Smooth muscle cell (in vitro differentiated cells): Measurements from ENCODE around the gene UGT2B10. TPM values are rescaled to one million over a fixed set of nuclear protein-coding genes. Genes with fewer than 3 reads are reported as not detected.

Source experiments
- DNase-seq: peaks from one replicate; lab custom pipeline; 2025; ENCODE audit not compliant: unreplicated experiment; lab: John Stamatoyannopoulos, UW
- H2AFZ ChIP-seq: fragments of 200-600 bp; sonication (generic); 2 replicates; pipeline ENCODE4 v1.6.0; 2016; ENCODE audit warnings: antibody characterized with exemption, low read depth, mild to moderate bottlenecking
- H3F3A ChIP-seq: fragments of 200-600 bp; sonication (generic); 2 replicates; pipeline ENCODE4 v1.6.0; 2017; ENCODE audit warnings: antibody characterized with exemption, low read depth
- H3K27ac ChIP-seq: fragments of 200-600 bp; sonication (generic); 2 replicates; pipeline ENCODE4 v1.5.1; 2016; ENCODE audit warnings: low read depth, mild to moderate bottlenecking
- H3K27me3 ChIP-seq: fragments of 200-600 bp; sonication (generic); 2 replicates; pipeline ENCODE4 v1.6.1; 2016; ENCODE audit warnings: low read depth, mild to moderate bottlenecking
- H3K36me3 ChIP-seq: fragments of 200-600 bp; sonication (generic); 2 replicates; pipeline ENCODE4 v1.5.1; 2016; ENCODE audit warnings: low read depth
- H3K4me1 ChIP-seq: fragments of 200-600 bp; sonication (generic); 2 replicates; pipeline ENCODE4 v1.5.1; 2016; ENCODE audit warnings: low read depth
- H3K4me2 ChIP-seq: fragments of 200-600 bp; sonication (generic); 2 replicates; pipeline ENCODE4 v1.6.0; 2016; ENCODE audit warnings: mild to moderate bottlenecking
- H3K4me3 ChIP-seq: fragments of 200-600 bp; sonication (generic); 2 replicates; pipeline ENCODE4 v1.5.1; 2016; ENCODE audit warnings: mild to moderate bottlenecking
- H3K79me2 ChIP-seq: fragments of 200-600 bp; sonication (generic); 2 replicates; pipeline ENCODE4 v1.6.0; 2016; ENCODE audit warnings: low read depth, mild to moderate bottlenecking
- H3K9ac ChIP-seq: fragments of 200-600 bp; sonication (generic); 2 replicates; pipeline ENCODE4 v1.6.0; 2016; ENCODE audit warnings: low read depth
- H3K9me3 ChIP-seq: fragments of 200-600 bp; sonication (generic); replicated peaks from 2 replicates; pipeline ENCODE4 v1.5.1; 2016; ENCODE audit warnings: low read depth
- H4K20me1 ChIP-seq: fragments of 200-600 bp; sonication (generic); 2 replicates; pipeline ENCODE4 v1.6.0; 2016; ENCODE audit warnings: low read depth
- WGBS: methylation state at CpG from one replicate; pipeline ENCODE4 v1.1.7; 2016; ENCODE audit warnings: low lambda C conversion rate; 5-methylcytosine and 5-hydroxymethylcytosine counted together
- polyA plus RNA-seq: library from polyadenylated mRNA; unstranded; fragments of >200 nt; fragmentation: Nextera tagmentation; extraction: Ambion mirVana; gene quantifications from 2 replicates; pipeline ENCODE4 v1.2.1, GENCODE V29; 2016
- total RNA-seq: library from RNA; depleted of rRNA; stranded (reverse); fragments of >200 nt; gene quantifications from 2 replicates; pipeline ENCODE4 v1.2.3, GENCODE V29; 2014
- TF ChIP-seq, protein P1 (sequence below): fragments of 200-600 bp; sonication (generic); IDR thresholded peaks from 2 replicates; pipeline ENCODE4 v1.5.1; 2017; ENCODE audit warnings: borderline replicate concordance, mild to moderate bottlenecking, antibody characterized with exemption; ENCODE audit not compliant: insufficient read depth, poor library complexity, severe bottlenecking

UGT2B10 gene
- total and polyA plus RNA-seq, 2 experiments from 2014 or later, result not detected

DNA sequence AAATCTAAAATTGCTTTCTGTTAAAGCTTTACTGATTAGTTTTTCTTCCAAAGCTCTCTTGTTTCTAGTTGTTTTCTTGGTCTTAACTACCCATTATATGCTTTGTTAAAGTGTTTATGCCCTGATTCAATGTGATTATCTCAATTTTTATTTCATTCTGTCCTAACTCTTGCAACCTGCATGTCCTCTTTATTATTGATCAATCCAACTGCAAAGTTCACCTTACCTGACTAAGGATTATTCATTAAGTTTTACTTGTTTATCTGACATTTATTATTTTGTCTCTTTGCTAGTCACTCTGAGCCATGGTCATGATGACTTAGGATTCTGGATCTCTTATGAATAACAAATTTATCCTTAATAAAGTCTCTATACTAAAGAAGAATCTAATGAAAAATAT, 15.8 kb downstream of the UGT2B10 start:
- no peak overlapping the region for H3K27ac ChIP-seq
- no peak for DNase-seq
- no peak overlapping the region for H3K9ac ChIP-seq
- no peaks in the 10 kb centered on the region for H3K36me3 ChIP-seq
- no peaks in the 10 kb centered on the region for H3K79me2 ChIP-seq
- H4K20me1 ChIP-seq, result no peaks in the 10 kb centered on the region
- H3F3A ChIP-seq, result no peaks in the 10 kb centered on the region
- H3K9me3 ChIP-seq, result no peaks in the 10 kb centered on the region
- H3K4me2 ChIP-seq, result no peak overlapping the region
- TF ChIP-seq, protein P1, sequence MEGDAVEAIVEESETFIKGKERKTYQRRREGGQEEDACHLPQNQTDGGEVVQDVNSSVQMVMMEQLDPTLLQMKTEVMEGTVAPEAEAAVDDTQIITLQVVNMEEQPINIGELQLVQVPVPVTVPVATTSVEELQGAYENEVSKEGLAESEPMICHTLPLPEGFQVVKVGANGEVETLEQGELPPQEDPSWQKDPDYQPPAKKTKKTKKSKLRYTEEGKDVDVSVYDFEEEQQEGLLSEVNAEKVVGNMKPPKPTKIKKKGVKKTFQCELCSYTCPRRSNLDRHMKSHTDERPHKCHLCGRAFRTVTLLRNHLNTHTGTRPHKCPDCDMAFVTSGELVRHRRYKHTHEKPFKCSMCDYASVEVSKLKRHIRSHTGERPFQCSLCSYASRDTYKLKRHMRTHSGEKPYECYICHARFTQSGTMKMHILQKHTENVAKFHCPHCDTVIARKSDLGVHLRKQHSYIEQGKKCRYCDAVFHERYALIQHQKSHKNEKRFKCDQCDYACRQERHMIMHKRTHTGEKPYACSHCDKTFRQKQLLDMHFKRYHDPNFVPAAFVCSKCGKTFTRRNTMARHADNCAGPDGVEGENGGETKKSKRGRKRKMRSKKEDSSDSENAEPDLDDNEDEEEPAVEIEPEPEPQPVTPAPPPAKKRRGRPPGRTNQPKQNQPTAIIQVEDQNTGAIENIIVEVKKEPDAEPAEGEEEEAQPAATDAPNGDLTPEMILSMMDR, result no peak
- no peak overlapping the region for H2AFZ ChIP-seq
- H3K4me1 ChIP-seq, result no peaks in the 10 kb centered on the region
- H3K4me3 ChIP-seq, result no peak overlapping the region
- no peaks in the 10 kb centered on the region for H3K27me3 ChIP-seq

DNA sequence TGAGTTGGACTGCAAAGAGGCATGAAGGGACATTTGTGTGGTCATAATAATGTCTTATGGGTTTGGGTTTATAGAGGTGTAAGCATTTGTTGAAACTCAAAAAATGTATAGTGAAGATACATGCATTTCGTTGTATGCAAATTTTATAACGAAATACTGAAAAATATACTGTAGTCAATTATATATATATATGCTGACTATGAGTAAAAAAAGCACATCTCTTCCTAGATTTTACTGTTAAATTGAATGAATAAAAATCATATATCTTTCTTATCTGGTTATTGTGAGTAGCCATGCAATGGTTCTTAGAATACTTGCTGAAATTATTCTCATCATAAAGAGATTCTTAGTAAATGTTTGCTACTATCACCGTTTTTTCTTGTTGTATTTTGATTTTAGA, 34.5 kb downstream of the UGT2B10 start:
- no peak overlapping the region for H3K4me3 ChIP-seq
- no peaks in the 10 kb centered on the region for H3K4me1 ChIP-seq
- no peak overlapping the region for H3K27ac ChIP-seq
- no peaks in the 10 kb centered on the region for H3K9me3 ChIP-seq
- H3K4me2 ChIP-seq, result no peak overlapping the region
- H4K20me1 ChIP-seq, result no peaks in the 10 kb centered on the region
- TF ChIP-seq, protein P1, result no peak
- no peak for DNase-seq
- H3K36me3 ChIP-seq, result no peaks in the 10 kb centered on the region
- 55% methylated on average over 3 of the region's 3 CpGs for WGBS
- H3F3A ChIP-seq, result no peaks in the 10 kb centered on the region
- no peaks in the 10 kb centered on the region for H3K27me3 ChIP-seq
- no peaks in the 10 kb centered on the region for H3K79me2 ChIP-seq
- no peak overlapping the region for H2AFZ ChIP-seq
- H3K9ac ChIP-seq, result no peak overlapping the region

DNA sequence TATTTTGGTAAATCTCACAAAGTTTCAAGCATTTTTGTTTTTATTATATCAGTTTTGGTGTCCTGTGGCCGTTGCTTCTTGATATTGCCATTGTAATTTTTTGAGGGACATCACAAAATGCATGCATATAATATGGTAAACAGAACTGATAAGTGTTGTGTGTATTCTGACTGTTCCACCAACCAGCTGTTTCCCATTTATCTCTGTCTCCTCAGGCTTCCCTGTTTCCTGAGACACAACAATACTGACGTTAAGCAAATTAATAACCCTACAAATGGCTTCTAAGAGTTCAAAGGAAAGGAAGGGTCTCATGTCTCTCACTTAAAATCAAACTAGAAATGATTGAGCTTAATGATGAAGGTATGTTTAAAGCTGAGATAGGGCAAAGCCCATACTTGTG, 40.0 kb downstream of the UGT2B10 start:
- no peaks in the 10 kb centered on the region for H3F3A ChIP-seq
- no peak overlapping the region for H3K4me3 ChIP-seq
- no peak overlapping the region for H3K9ac ChIP-seq
- H3K27me3 ChIP-seq, result no peaks in the 10 kb centered on the region
- no peak overlapping the region for H3K27ac ChIP-seq
- H3K4me1 ChIP-seq, result no peaks in the 10 kb centered on the region
- no peaks in the 10 kb centered on the region for H3K36me3 ChIP-seq
- DNase-seq, result no peak
- no peak overlapping the region for H2AFZ ChIP-seq
- no peaks in the 10 kb centered on the region for H4K20me1 ChIP-seq
- no peaks in the 10 kb centered on the region for H3K79me2 ChIP-seq
- H3K4me2 ChIP-seq, result no peak overlapping the region
- TF ChIP-seq, protein P1, result no peak
- H3K9me3 ChIP-seq, result peaks cover 6% of the 10 kb centered on the region
- WGBS, result 74% methylated on average over 2 of the region's 2 CpGs

DNA sequence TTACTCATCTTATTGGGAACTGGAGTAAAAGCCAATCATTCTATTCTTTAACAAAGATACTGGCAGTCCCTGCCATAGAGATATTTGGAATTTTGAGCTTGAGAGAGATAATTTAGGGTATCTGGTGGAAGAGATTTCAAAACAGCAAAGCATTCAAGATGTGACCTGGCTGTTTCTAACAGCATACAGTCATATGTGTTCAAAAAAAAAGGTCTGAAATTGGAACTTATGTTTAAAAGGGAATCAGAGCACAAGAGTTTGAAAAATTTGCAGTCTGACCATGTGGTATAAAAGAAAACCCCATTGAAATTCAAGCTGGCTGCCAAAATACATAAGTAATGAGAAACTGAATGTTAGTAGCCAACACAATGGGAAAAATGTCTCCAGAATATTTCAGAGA, 42.2 kb downstream of the UGT2B10 start:
- Histone ChIP-seq H3K36me3 (no peaks in the 10 kb centered on the region), H3K4me2 (no peak overlapping the region), H3F3A (no peaks in the 10 kb centered on the region), H3K27ac (no peak overlapping the region), H2AFZ (no peak overlapping the region), H3K4me3 (no peak overlapping the region), H3K79me2 (no peaks in the 10 kb centered on the region), H3K9ac (no peak overlapping the region), H3K9me3 (peaks cover 6% of the 10 kb centered on the region), H3K4me1 (no peaks in the 10 kb centered on the region), H3K27me3 (no peaks in the 10 kb centered on the region), H4K20me1 (no peaks in the 10 kb centered on the region)
- TF ChIP-seq, protein P1, result no peak
- DNase-seq, result no peak
